Mucosa of descending colon (tissue), 3 donors: ENCODE results near the gene GPR158. TPM values are rescaled to one million over a fixed set of nuclear protein-coding genes. Genes with fewer than 3 reads are reported as not detected.
"Not testable (repeated sequence)": the region's sequence is repeated elsewhere in the genome, so short reads cannot be mapped to it uniquely, and the experiment has no call there.

Experiments
- ATAC-seq: fragments of 200-7000 bp; cut with Tn5 transposase; one replicate; pipeline ENCODE4 v1.9.1; 2020; ENCODE audit warnings: mild to moderate bottlenecking, moderate library complexity
- DNase-seq, 3 donors: peaks; one replicate each; pipeline ENCODE4 v3.0.0-alpha.2; 2020
- H3K36me3 ChIP-seq: fragments of 200-600 bp; one replicate; pipeline ENCODE4 v1.8.0; 2021; ENCODE audit warnings: low read depth, mild to moderate bottlenecking
- H3K4me1 ChIP-seq: fragments of 200-600 bp; one replicate; pipeline ENCODE4 v1.8.0; 2021; ENCODE audit warnings: low read depth, mild to moderate bottlenecking
- H3K4me3 ChIP-seq: fragments of 200-600 bp; one replicate; pipeline ENCODE4 v1.8.0; 2021; ENCODE audit warnings: mild to moderate bottlenecking
- H3K9me3 ChIP-seq: fragments of 200-600 bp; one replicate; pipeline ENCODE4 v1.8.0; 2021; ENCODE audit warnings: mild to moderate bottlenecking
- CTCF ChIP-seq: fragments of 200-600 bp; IDR thresholded peaks from one replicate; pipeline ENCODE4 v1.8.0; 2022; ENCODE audit warnings: antibody characterized with exemption, mild to moderate bottlenecking
- intact Hi-C, 2 donors: fragments of 100-400 bp; cut with DNase I in 1 of 2; cut with micrococcal nuclease in 1 of 2; formaldehyde crosslinking; loops; one replicate each; pipeline versions ENCODE4 v1.11.0 to v1.11.1; 2022; cut with DNase I, micrococcal nuclease
- total RNA-seq, 3 donors: library from RNA; stranded (reverse); fragmentation: NEBNext Ultra II Directional in 2 of 3; extraction: Animal tissue kit (Norgen Biotek cat#: 25700) in 2 of 3; gene quantifications; one replicate each; pipeline versions ENCODE4 v1.2.1 to v1.2.4, GENCODE V29; 2021 to 2023
- donor health status: DM: no; HTN: no; CAD: no; lungs with moderate emphysema.
- donor health status: DM: no; HTN: no; CAD: no.
- donor health status: DM: no; HTN: yes; CAD: no.

The GPR158 gene
- total RNA-seq, 3 donors from 2014 or later: 0.20 to 0.51 (median 0.24) TPM

GRCh38 chr10:25349520-25349919, 174.7 kb downstream of the GPR158 start:
- no peaks in the 10 kb centered on the region for H3K36me3 ChIP-seq
- ATAC-seq (no peak), DNase-seq (no peak)
- intact Hi-C loops: no loop called here
- TF ChIP-seq CTCF: no peak
- no peaks in the 10 kb centered on the region for H3K4me1 ChIP-seq
- H3K9me3 ChIP-seq: no peaks in the 10 kb centered on the region
- no peak overlapping the region for H3K4me3 ChIP-seq

- Histone ChIP-seq H3K4me1 (no peaks in the 10 kb centered on the region), H3K4me3 (no peak overlapping the region), H3K9me3 (peaks cover 26% of the 10 kb centered on the region), H3K36me3 (no peaks in the 10 kb centered on the region)
- ATAC-seq (no peak), DNase-seq (no peak)
- TF ChIP-seq CTCF: no peak
- intact Hi-C loops: no loop called here
These were observed 181.8 kb downstream of the GPR158 start for GRCh38 chr10:25356609-25357008.

- no peak for TF ChIP-seq CTCF
- intact Hi-C loops: no loop called here
- no peak overlapping the region for H3K4me3 ChIP-seq
- peaks cover 26% of the 10 kb centered on the region for H3K9me3 ChIP-seq
- no peak for ATAC-seq
- H3K36me3 ChIP-seq: no peaks in the 10 kb centered on the region
- H3K4me1 ChIP-seq: no peaks in the 10 kb centered on the region
- DNase-seq: no peak
These were observed 182.5 kb downstream of the GPR158 start for GRCh38 chr10:25357269-25357668.

- H3K36me3 ChIP-seq: no peaks in the 10 kb centered on the region
- TF ChIP-seq CTCF: no peak
- H3K9me3 ChIP-seq: peaks cover 2% of the 10 kb centered on the region
- H3K4me1 ChIP-seq: no peaks in the 10 kb centered on the region
- DNase-seq: no peak
- no peak for ATAC-seq
- intact Hi-C loops: no loop called here
- H3K4me3 ChIP-seq: no peak overlapping the region
These were observed 207.4 kb downstream of the GPR158 start for GRCh38 chr10:25382029-25382810.

GRCh38 chr10:25382901-25383300, 208.1 kb downstream of the GPR158 start:
- intact Hi-C loops, H3K4me1 ChIP-seq, H3K4me3 ChIP-seq, H3K9me3 ChIP-seq, DNase-seq, H3K36me3 ChIP-seq, ATAC-seq: not testable (repeated sequence)

GRCh38 chr10:25383686-25384085, 208.9 kb downstream of the GPR158 start:
- no peak for DNase-seq
- Histone ChIP-seq H3K36me3 (no peaks in the 10 kb centered on the region), H3K9me3 (peaks cover 6% of the 10 kb centered on the region), H3K4me3 (no peak overlapping the region), H3K4me1 (no peaks in the 10 kb centered on the region)
- intact Hi-C loops: no loop called here
- TF ChIP-seq CTCF: no peak
- no peak for ATAC-seq
